Inflammatory macrophage (primary cell): Measurements from ENCODE around the gene CREB3L4.
"Not testable (repeated sequence)": the region's sequence is repeated elsewhere in the genome, so short reads cannot be mapped to it uniquely, and the experiment has no call there.

Experiments used
- DNase-seq, 2 donors: peaks; one replicate each; pipeline ENCODE4 v3.0.0-alpha.2; 2020 to 2022

The CREB3L4 gene

DNA sequence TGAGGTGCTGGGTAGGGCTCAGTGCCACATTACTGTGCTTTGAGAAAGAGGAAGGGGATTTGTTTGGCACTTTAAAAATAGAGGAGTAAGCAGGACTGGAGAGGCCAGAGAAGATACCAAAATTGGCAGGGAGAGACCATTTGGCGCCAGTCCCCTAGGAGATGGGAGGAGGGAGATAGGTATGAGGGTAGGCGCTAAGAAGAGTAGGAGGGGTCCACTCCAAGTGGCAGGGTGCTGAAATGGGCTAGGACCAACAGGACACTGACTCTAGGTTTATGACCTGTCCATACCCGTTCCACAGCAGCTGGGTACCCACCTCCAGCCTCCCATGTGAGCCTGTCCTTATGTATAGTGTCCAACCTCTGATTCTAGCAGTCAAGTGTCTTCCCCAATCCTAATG, 8.2 kb upstream of the CREB3L4 start:
- no peak for DNase-seq

- DNase-seq, result no peak
Measured at GRCh38 chr1:153960206-153960605, 7.5 kb upstream of the CREB3L4 start.

DNA sequence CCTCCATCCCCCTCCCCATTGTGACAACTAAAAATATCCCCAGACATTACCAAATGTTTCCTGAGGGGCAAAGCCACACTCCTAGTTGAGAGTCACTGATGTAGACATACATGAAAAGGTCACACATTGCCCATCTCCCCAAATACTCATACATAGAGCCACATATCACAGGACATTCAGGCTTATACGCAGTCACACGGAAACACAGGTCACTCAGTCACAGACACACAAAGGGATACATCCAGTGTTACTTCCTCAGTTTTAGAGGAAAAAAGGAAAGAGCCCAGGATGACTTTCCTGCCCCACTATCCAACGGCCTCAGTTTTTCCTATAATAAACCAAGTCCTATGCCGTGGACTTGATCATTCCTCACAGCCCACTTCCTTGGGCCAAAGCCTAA, 6.3 kb upstream of the CREB3L4 start:
- no peak for DNase-seq

DNA sequence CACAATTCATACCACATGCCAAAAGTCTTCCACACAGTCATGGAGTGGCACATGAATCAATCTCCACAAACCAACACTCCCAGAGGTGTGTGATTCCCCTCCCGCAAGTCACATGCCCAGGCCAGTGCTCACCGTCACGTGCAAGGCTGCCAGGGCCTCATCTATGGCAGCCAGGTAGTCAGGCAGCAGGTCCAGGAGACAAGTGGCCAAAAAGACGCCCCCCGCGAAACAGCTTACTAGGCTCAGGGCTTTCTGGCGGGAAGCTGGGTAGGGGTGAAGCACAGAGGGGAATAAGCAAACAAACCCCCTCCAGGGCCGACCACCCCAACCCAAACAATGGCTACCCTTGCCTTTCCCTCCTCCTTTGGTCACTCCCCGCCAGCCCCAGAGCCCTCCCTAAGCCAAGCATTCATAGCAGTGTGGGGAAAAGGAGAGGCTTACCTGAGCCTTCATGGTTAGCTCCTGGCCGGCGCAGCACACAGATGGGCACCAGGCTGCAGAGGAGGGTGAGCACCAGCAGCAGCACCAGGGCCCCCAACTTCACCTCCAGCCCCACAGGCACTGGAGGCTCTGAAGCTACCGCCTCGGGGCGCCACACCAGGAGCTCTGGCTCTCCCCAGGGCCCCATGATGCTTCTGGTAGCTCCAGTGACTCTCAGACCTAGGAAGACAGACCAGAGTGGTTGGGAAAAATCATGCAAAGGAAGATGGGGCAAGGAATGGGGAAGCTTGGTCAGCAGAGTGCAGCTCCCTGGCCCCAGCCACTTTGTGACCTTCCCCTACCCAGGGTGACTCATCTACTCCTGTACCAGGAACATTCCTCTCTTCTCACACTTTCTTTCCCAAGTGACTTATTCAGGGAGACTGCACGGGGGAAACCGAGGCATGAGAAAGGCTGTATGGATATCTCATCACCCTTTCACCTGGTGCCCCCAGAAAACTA, 5.3 kb upstream of the CREB3L4 start:
- DNase-seq, result peak; percentile 69 to 82

- peak; percentile 96 to 97 for DNase-seq
Measured at GRCh38 chr1:153963030-153963849, 4.5 kb upstream of the CREB3L4 start, which contains the start of gene SLC39A1. TSS of gene SLC39A1 (minus strand) at chr1:153963537. CDS start at chr1:153962715, 822 bp downstream.

GRCh38 chr1:153963850-153964331, 3.8 kb upstream of the CREB3L4 start:
- no peak for DNase-seq

DNA sequence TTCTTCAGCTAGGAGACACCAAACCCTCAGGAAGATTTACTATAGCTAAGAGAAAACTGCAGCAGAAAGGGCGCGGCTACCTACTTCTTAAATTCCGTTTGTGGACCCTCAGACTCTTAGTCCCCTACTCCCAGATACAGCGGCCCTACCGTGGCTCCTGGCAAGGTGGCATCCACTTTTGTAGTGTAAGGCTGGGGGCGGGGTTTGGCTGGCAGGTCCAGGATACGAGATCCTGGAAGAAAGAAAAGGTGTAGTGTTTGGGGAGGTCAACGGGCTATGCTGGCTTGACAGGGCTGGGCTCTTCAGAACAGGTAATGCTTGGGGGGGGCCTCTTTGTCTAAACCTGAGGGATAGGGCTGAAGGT, 280 bp downstream of the CREB3L4 start:
- no peak for DNase-seq

DNA sequence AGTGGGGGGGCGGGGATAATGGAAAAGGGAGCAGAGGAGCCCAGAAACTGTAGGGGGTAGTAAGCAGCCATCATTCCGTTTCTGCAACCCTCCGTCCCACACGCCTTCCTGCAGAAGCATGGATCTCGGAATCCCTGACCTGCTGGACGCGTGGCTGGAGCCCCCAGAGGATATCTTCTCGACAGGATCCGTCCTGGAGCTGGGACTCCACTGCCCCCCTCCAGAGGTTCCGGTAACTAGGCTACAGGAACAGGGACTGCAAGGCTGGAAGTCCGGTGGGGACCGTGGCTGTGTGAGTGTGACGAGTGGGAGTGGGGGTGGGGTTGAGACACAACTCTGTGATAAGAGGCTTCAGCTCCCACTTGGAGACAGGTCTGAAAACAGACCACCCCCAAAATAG, 706 bp downstream of the CREB3L4 start:
- no peak for DNase-seq

DNA sequence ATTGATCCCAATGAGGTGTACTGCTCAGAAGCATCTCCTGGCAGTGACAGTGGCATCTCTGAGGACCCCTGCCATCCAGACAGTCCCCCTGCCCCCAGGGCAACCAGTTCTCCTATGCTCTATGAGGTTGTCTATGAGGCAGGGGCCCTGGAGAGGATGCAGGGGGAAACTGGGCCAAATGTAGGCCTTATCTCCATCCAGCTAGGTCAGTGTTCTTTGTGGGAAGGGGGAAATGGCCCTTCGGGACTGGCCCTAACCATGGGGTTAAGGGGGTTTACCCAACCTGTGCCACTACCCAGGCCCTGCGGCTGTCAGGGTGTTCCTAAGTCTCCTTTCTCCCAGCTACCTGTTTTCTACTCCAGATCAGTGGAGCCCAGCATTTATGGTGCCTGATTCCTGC, 1.3 kb downstream of the CREB3L4 start:
- DNase-seq, result no peak

DNA sequence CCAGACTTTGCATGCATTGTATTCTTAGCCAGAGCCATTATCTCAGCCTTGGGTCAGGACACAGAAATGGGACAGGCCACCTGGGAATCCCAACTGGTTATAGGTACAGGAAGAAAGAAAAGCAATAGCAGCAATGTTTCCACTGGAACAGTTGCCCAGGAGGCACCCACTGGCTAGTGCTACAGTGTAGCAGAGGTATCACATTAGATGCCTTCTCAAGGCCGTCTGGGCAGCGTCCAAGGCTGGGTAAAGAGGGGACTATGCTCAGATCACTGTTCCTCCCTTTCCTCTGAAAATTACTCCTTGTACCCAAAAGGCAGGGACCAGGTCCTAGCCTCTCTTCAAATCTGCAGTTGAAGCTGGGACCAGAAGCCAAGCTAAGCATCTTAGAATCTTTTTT, 2.6 kb downstream of the CREB3L4 start:
- no peak for DNase-seq

DNA sequence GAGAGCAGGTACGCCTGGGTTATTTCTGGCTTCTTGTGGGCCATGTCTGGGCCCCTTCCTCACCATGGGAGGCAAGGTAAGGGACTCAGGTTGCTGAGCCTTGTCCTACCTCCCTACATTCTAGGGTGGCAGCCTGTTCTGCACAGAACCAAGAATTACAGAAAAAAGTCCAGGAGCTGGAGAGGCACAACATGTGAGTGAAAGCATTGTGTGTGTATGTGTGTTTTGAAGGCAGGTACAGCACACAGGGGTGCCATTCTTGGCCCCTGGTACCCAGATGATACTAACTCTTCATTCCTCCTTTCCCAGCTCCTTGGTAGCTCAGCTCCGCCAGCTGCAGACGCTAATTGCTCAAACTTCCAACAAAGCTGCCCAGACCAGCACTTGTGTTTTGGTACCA, 5.4 kb downstream of the CREB3L4 start:
- no peak for DNase-seq

DNA sequence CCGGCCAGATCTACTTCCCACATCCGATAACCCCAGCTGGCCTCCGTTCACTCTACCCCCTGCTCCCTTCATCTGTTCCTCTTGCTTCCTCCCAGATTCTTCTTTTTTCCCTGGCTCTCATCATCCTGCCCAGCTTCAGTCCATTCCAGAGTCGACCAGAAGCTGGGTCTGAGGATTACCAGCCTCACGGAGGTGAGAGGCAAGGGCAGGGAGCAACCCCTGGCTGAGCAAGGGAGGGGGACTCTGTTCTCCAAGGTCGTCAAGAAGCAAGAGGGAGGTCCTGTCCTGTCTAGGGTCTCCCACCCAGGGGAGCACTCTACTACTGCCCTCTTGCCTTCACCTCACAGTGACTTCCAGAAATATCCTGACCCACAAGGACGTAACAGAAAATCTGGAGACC, 5.8 kb downstream of the CREB3L4 start:
- no peak for DNase-seq

GRCh38 chr1:153976819-153977249, 9.1 kb downstream of the CREB3L4 start:
- no peak for DNase-seq

GRCh38 chr1:153977250-153978240, 9.8 kb downstream of the CREB3L4 start, which contains the start of gene JTB:
TSS of gene JTB (minus strand) at chr1:153977674. CDS start at chr1:153977252, 422 bp downstream.
- peak; percentile 82 to 90 for DNase-seq

GRCh38 chr1:153978274-153978909, 10.7 kb downstream of the CREB3L4 start:
- DNase-seq, result no peak

DNA sequence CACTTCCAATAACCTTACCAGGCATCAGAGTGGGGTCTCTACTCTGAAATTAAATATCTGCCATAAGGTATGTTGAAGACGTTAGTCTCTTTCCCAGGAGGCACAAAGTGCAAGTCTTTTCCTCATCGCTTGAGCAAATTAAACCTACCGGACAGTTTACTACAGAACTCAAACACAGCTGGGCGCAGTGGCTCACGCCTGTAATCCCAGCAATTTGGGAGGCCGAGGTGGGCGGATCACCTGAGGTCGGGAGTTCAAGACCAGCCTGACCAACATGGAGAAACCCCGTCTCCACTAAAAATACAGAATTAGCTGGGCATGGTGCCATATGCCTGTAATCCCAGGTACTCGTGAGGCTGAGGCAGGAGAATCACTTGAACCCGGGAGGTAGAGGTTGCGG, 11.4 kb downstream of the CREB3L4 start:
- DNase-seq, result not testable (repeated sequence)

GRCh38 chr1:153981735-153982134, 14.0 kb downstream of the CREB3L4 start:
- not testable (repeated sequence) for DNase-seq

- peak; percentile 17 to 27 for DNase-seq
Measured at GRCh38 chr1:153984123-153984894, 16.6 kb downstream of the CREB3L4 start.

GRCh38 chr1:153985341-153985912, 17.7 kb downstream of the CREB3L4 start:
- DNase-seq, result peak; percentile 22 to 50
